Trophoblast cell (in vitro differentiated cells and primary cell): Measurements from ENCODE around the gene TMC6.

Source experiments
- DNase-seq, 2 donors: peaks; one replicate each; pipeline ENCODE4 v3.0.0-alpha.2; 2016
- H2AFZ ChIP-seq: 2 replicates; pipeline ENCODE4 v1.6.1; 2013; ENCODE audit warnings: low read length, moderate library complexity, mild to moderate bottlenecking; ENCODE audit not compliant: insufficient read depth, poor library complexity
- H2AK5ac ChIP-seq: 2 replicates; pipeline ENCODE4 v1.6.1; 2013; ENCODE audit warnings: mild to moderate bottlenecking, low read length
- H2BK120ac ChIP-seq: 2 replicates; pipeline ENCODE4 v1.6.1; 2013; ENCODE audit warnings: low read length, mild to moderate bottlenecking, moderate library complexity; ENCODE audit not compliant: insufficient read depth, poor library complexity
- H2BK12ac ChIP-seq: 2 replicates; pipeline ENCODE4 v1.6.1; 2013; ENCODE audit warnings: mild to moderate bottlenecking, low read length, moderate library complexity
- H2BK5ac ChIP-seq: 2 replicates; pipeline ENCODE4 v1.6.1; 2013; ENCODE audit warnings: low read length, low read depth, moderate library complexity, mild to moderate bottlenecking; ENCODE audit not compliant: poor library complexity
- H3K14ac ChIP-seq: 2 replicates; pipeline ENCODE4 v1.6.1; 2013; ENCODE audit warnings: mild to moderate bottlenecking, low read length
- H3K18ac ChIP-seq: 2 replicates; pipeline ENCODE4 v1.6.1; 2013; ENCODE audit warnings: mild to moderate bottlenecking, low read length
- H3K23ac ChIP-seq: 2 replicates; pipeline ENCODE4 v1.6.1; 2013; ENCODE audit warnings: low read length
- H3K27ac ChIP-seq: 2 replicates; pipeline ENCODE4 v1.5.1; 2013; ENCODE audit warnings: low read depth, mild to moderate bottlenecking, inconsistent platforms, low read length, moderate library complexity
- H3K27me3 ChIP-seq: 2 replicates; pipeline ENCODE4 v1.6.1; 2013; ENCODE audit warnings: inconsistent platforms, mild to moderate bottlenecking, low read length, moderate library complexity; ENCODE audit not compliant: insufficient read depth
- H3K36me3 ChIP-seq, 2 experiments: 1 replicate in 1 of 2; 2 replicates in 1 of 2; pipeline ENCODE4 v1.6.1; 2013; ENCODE audit warnings: low read length in 2 of 2, mild to moderate bottlenecking in 2 of 2, moderate library complexity in 1 of 2; ENCODE audit not compliant: insufficient read depth in 2 of 2, control insufficient read depth in 1 of 2
- H3K4ac ChIP-seq: 2 replicates; pipeline ENCODE4 v1.6.1; 2013; ENCODE audit warnings: low read depth, mild to moderate bottlenecking, low read length, moderate library complexity
- H3K4me1 ChIP-seq, 2 experiments: 1 replicate in 1 of 2; 2 replicates in 1 of 2; pipeline ENCODE4 v1.6.1; 2013; ENCODE audit warnings: low read length in 2 of 2, mild to moderate bottlenecking in 2 of 2, moderate library complexity in 1 of 2; ENCODE audit not compliant: insufficient read depth in 2 of 2, control insufficient read depth in 1 of 2
- H3K4me2 ChIP-seq: 2 replicates; pipeline ENCODE4 v1.6.1; 2013; ENCODE audit warnings: inconsistent platforms, mild to moderate bottlenecking, low read length, moderate library complexity
- H3K4me3 ChIP-seq: 2 replicates; pipeline ENCODE4 v1.5.1; 2013; ENCODE audit warnings: mild to moderate bottlenecking, low read depth, low read length, inconsistent platforms
- H3K79me1 ChIP-seq: one replicate; pipeline ENCODE4 v1.6.1; 2013; ENCODE audit warnings: low read length
- H3K79me2 ChIP-seq: 2 replicates; pipeline ENCODE4 v1.6.1; 2013; ENCODE audit warnings: low read length, mild to moderate bottlenecking; ENCODE audit not compliant: control insufficient read depth, insufficient read depth, poor library complexity
- H3K9ac ChIP-seq: 2 replicates; pipeline ENCODE4 v1.6.1; 2013; ENCODE audit warnings: mild to moderate bottlenecking, low read length
- H3K9me3 ChIP-seq: 2 replicates; pipeline ENCODE4 v1.6.1; 2013; ENCODE audit warnings: low read depth, mild to moderate bottlenecking, control low read depth, inconsistent platforms, low read length; ENCODE audit not compliant: insufficient read depth
- H4K12ac ChIP-seq: 2 replicates; pipeline ENCODE4 v1.6.1; 2013; ENCODE audit warnings: low read depth, mild to moderate bottlenecking, low read length, moderate library complexity
- H4K8ac ChIP-seq: 2 replicates; pipeline ENCODE4 v1.6.1; 2013; ENCODE audit warnings: low read depth, mild to moderate bottlenecking, low read length, moderate library complexity
- H4K91ac ChIP-seq: one replicate; pipeline ENCODE4 v1.6.1; 2013; ENCODE audit warnings: low read depth, mild to moderate bottlenecking, low read length, moderate library complexity
- WGBS: extraction: QIAGEN DNeasy Blood & Tissue Kit; methylation state at CpG from one replicate; pipeline ENCODE4 v1.1.7; 2013; ENCODE audit warnings: missing lambda C conversion rate; ENCODE audit not compliant: insufficient read length, insufficient coverage; ENCODE audit errors: extremely low coverage; 5-methylcytosine and 5-hydroxymethylcytosine counted together

The TMC6 gene

GRCh38 chr17:78111727-78112517 lies 16.6 kb downstream of the TMC6 start:
- H3K9me3 ChIP-seq: peaks cover 2% of the 10 kb centered on the region
- no peak overlapping the region for H3K4ac ChIP-seq
- H3K18ac ChIP-seq: no peak overlapping the region
- H2BK5ac ChIP-seq: no peak overlapping the region
- H3K4me1 ChIP-seq: no peaks in the 10 kb centered on the region
- H4K8ac ChIP-seq: no peak overlapping the region
- no peak overlapping the region for H2AFZ ChIP-seq
- H4K12ac ChIP-seq: no peak overlapping the region
- no peak overlapping the region for H2BK120ac ChIP-seq
- no peaks in the 10 kb centered on the region for H3K79me1 ChIP-seq
- no peak overlapping the region for H3K4me2 ChIP-seq
- H2BK12ac ChIP-seq: no peak overlapping the region
- no peaks in the 10 kb centered on the region for H3K79me2 ChIP-seq
- WGBS: no CpG with 5 or more reads among the region's 28 CpGs
- no peak overlapping the region for H2AK5ac ChIP-seq
- no peak overlapping the region for H3K23ac ChIP-seq
- peaks cover 52 to 56% of the 10 kb centered on the region in 2 experiments for H3K36me3 ChIP-seq
- DNase-seq: no peak
- H3K27me3 ChIP-seq: no peaks in the 10 kb centered on the region
- H3K4me3 ChIP-seq: no peak overlapping the region
- no peak overlapping the region for H3K27ac ChIP-seq
- no peak overlapping the region for H3K9ac ChIP-seq
- no peak overlapping the region for H4K91ac ChIP-seq
- H3K14ac ChIP-seq: no peak overlapping the region

DNA sequence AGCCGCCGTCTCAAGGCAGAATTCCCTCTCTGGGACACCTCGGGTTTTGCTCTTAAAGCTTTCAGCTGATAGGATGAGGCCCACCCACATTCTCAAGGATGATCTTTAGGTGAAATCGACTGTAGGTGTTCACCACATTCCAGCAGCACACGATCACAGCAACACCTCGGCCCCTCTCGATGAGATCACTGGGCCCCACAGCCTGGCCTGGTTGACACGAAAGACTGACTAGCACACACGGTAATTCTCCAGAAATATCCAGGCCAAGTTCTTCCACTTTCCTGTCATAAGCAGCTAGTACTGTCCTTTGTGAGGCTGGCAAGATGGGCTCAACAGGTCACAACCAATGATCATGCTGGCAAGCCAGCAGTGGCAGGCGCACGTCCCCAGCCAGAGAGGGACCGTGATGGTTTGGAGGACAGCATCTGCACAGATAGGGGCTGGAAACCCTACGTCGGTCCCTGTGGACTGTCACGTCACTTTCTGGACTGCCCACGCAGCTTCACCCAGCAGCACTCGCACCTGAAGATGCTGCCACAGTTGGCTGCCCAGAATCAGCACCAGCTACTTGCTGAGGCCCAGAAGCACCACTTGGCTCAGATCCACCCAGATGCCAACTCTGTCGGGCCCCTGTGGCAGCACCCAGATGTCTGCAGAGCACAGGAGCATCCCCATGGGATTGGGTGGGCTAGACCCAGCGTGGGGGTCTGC lies 17.4 kb downstream of the TMC6 start:
- no peak overlapping the region for H3K9ac ChIP-seq
- no peak overlapping the region for H4K91ac ChIP-seq
- H3K79me2 ChIP-seq: no peaks in the 10 kb centered on the region
- no peak overlapping the region for H2AK5ac ChIP-seq
- H2BK12ac ChIP-seq: no peak overlapping the region
- peak overlapping the region; percentile 14 for H3K4me3 ChIP-seq
- H3K18ac ChIP-seq: no peak overlapping the region
- H2BK5ac ChIP-seq: no peak overlapping the region
- no peak overlapping the region for H3K4ac ChIP-seq
- no peaks in the 10 kb centered on the region for H3K79me1 ChIP-seq
- no peak for DNase-seq
- H2BK120ac ChIP-seq: no peak overlapping the region
- no peak overlapping the region for H3K27ac ChIP-seq
- no CpG with 5 or more reads among the region's 19 CpGs for WGBS
- H3K27me3 ChIP-seq: no peaks in the 10 kb centered on the region
- H3K4me2 ChIP-seq: no peak overlapping the region
- H4K12ac ChIP-seq: no peak overlapping the region
- no peak overlapping the region for H3K23ac ChIP-seq
- no peak overlapping the region for H2AFZ ChIP-seq
- peaks cover 2% of the 10 kb centered on the region for H3K9me3 ChIP-seq
- H3K14ac ChIP-seq: no peak overlapping the region
- no peaks in the 10 kb centered on the region for H3K4me1 ChIP-seq
- H3K36me3 ChIP-seq: peaks cover 51 to 54% of the 10 kb centered on the region in 2 experiments
- no peak overlapping the region for H4K8ac ChIP-seq

GRCh38 chr17:78110363-78111015 lies 18.1 kb downstream of the TMC6 start:
- Histone ChIP-seq H4K8ac (no peak overlapping the region), H2BK12ac (no peak overlapping the region), H3K4ac (no peak overlapping the region), H3K4me3 (no peak overlapping the region), H4K12ac (no peak overlapping the region), H3K14ac (no peak overlapping the region), H3K9me3 (peaks cover 2% of the 10 kb centered on the region), H3K79me2 (no peaks in the 10 kb centered on the region), H3K27me3 (no peaks in the 10 kb centered on the region), H3K27ac (no peak overlapping the region), H2AK5ac (no peak overlapping the region), H3K18ac (no peak overlapping the region), H3K23ac (no peak overlapping the region), H3K36me3 (peaks cover 48 to 54% of the 10 kb centered on the region in 2 experiments), H3K79me1 (no peaks in the 10 kb centered on the region), H2BK120ac (no peak overlapping the region), H2BK5ac (no peak overlapping the region), H3K4me2 (no peak overlapping the region), H4K91ac (no peak overlapping the region), H3K9ac (no peak overlapping the region), H3K4me1 (no peaks in the 10 kb centered on the region), H2AFZ (no peak overlapping the region)
- no peak for DNase-seq
- no CpG with 5 or more reads among the region's 22 CpGs for WGBS

GRCh38 chr17:78109489-78109761 lies 19.1 kb downstream of the TMC6 start:
- whole genome bisulfite sequencing: no CpG with 5 or more reads among the region's 9 CpGs
- Histone ChIP-seq H3K23ac (no peak overlapping the region), H3K27me3 (no peaks in the 10 kb centered on the region), H4K91ac (no peak overlapping the region), H3K79me2 (no peaks in the 10 kb centered on the region), H2BK5ac (no peak overlapping the region), H3K4me1 (no peaks in the 10 kb centered on the region), H3K4me2 (no peak overlapping the region), H2AK5ac (no peak overlapping the region), H3K27ac (no peak overlapping the region), H3K9me3 (no peaks in the 10 kb centered on the region), H2AFZ (no peak overlapping the region), H3K9ac (no peak overlapping the region), H3K79me1 (no peaks in the 10 kb centered on the region), H3K36me3 (peaks cover 41 to 48% of the 10 kb centered on the region in 2 experiments), H2BK120ac (no peak overlapping the region), H3K14ac (no peak overlapping the region), H4K12ac (no peak overlapping the region), H3K4me3 (no peak overlapping the region), H3K4ac (no peak overlapping the region), H2BK12ac (no peak overlapping the region), H3K18ac (no peak overlapping the region), H4K8ac (no peak overlapping the region)
- no peak for DNase-seq
